M059J (cell line): ENCODE data around the gene FBXL7. TPM values are rescaled to one million over a fixed set of nuclear protein-coding genes. Genes with fewer than 3 reads are reported as not detected.
"Not testable (repeated sequence)": the region's sequence is repeated elsewhere in the genome, so short reads cannot be mapped to it uniquely, and the experiment has no call there.

Source experiments
- DNase-seq: peaks from one replicate; pipeline ENCODE4 v3.0.0-alpha.2; 2012; ENCODE audit warnings: low read depth
- total RNA-seq: library from RNA; depleted of rRNA; stranded (reverse); fragments of >200 nt; shearing (Covaris generic); gene quantifications from 2 replicates; pipeline ENCODE4 v1.2.3, GENCODE V29; 2014

The FBXL7 gene
- total RNA-seq, 1 experiment from 2014 or later = 12.5 TPM

GRCh38 chr5:15806613-15807012 lies 306.6 kb downstream of the FBXL7 start:
- no peak for DNase-seq

- no peak for DNase-seq
Observed at GRCh38 chr5:15807248-15807647, 307.3 kb downstream of the FBXL7 start.

GRCh38 chr5:15807871-15808270 lies 307.9 kb downstream of the FBXL7 start:
- no peak for DNase-seq

- DNase-seq = no peak
Observed at GRCh38 chr5:15808577-15808976, 308.6 kb downstream of the FBXL7 start.

- no peak for DNase-seq
Observed at GRCh38 chr5:15819617-15820016, 319.6 kb downstream of the FBXL7 start.

- peak; percentile 74 for DNase-seq
Observed at GRCh38 chr5:15821506-15821905, 321.5 kb downstream of the FBXL7 start.

GRCh38 chr5:15823398-15823797 lies 323.4 kb downstream of the FBXL7 start:
- peak; percentile 65 for DNase-seq

- no peak for DNase-seq
Observed at GRCh38 chr5:15827741-15828140, 327.8 kb downstream of the FBXL7 start.

GRCh38 chr5:15831408-15831807 lies 331.4 kb downstream of the FBXL7 start:
- no peak for DNase-seq

- no peak for DNase-seq
Observed at GRCh38 chr5:15833365-15833764, 333.4 kb downstream of the FBXL7 start.

GRCh38 chr5:15834596-15835245 lies 334.7 kb downstream of the FBXL7 start:
- DNase-seq = peak; percentile 80

- peak; percentile 17 for DNase-seq
Observed at GRCh38 chr5:15835514-15835913, 335.5 kb downstream of the FBXL7 start.

- no peak for DNase-seq
Observed at GRCh38 chr5:15837551-15838289, 337.7 kb downstream of the FBXL7 start.

- no peak for DNase-seq
Observed at GRCh38 chr5:15844253-15844652, 344.3 kb downstream of the FBXL7 start.

GRCh38 chr5:15844871-15845270 lies 344.9 kb downstream of the FBXL7 start:
- no peak for DNase-seq

- DNase-seq = no peak
Observed at GRCh38 chr5:15850536-15850935, 350.6 kb downstream of the FBXL7 start.

GRCh38 chr5:15850939-15851341 lies 351.0 kb downstream of the FBXL7 start:
- no peak for DNase-seq

GRCh38 chr5:15852217-15852616 lies 352.2 kb downstream of the FBXL7 start:
- DNase-seq = no peak

GRCh38 chr5:15852949-15853348 lies 353.0 kb downstream of the FBXL7 start:
- DNase-seq = no peak

GRCh38 chr5:15858326-15858725 lies 358.3 kb downstream of the FBXL7 start:
- DNase-seq = no peak

- DNase-seq = no peak
Observed at GRCh38 chr5:15864536-15865215, 364.7 kb downstream of the FBXL7 start.

GRCh38 chr5:15872259-15872658 lies 372.3 kb downstream of the FBXL7 start:
- not testable (repeated sequence) for DNase-seq

- DNase-seq = no peak
Observed at GRCh38 chr5:15877914-15878313, 377.9 kb downstream of the FBXL7 start.
